ENCODE measurements around the gene TIMM21.
A peak's percentile ranks its signal among the peaks of the same experiment; 100 is the strongest.

The TIMM21 gene, protein sequence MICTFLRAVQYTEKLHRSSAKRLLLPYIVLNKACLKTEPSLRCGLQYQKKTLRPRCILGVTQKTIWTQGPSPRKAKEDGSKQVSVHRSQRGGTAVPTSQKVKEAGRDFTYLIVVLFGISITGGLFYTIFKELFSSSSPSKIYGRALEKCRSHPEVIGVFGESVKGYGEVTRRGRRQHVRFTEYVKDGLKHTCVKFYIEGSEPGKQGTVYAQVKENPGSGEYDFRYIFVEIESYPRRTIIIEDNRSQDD

GRCh38 chr18:74147779-74148542 is at the start of gene TIMM21, which contains the start of gene FBXO15:
TIMM21 (plus strand) TSS chr18:74148523; CDS start chr18:74148809, 286 bp downstream.
FBXO15 (minus strand) TSS chr18:74147834; CDS start chr18:74147785, 49 bp downstream.
- Histone ChIP-seq H3K9ac (ENCODE audit: low read depth, low read length) (peak within 1 kb of the TSS; percentile 75), H3K36me3 (ENCODE audit: insufficient read depth, low read length) (no peaks in the 10 kb centered on the region), H3K9me3 (ENCODE audit: control insufficient read depth, insufficient read depth, low read length) (no peaks in the 10 kb centered on the region), H3K4me1 (ENCODE audit: insufficient read depth, low read length) (peaks cover 6% of the 10 kb centered on the region)

- no peaks in the 10 kb centered on the region for H3K4me1 ChIP-seq (ENCODE audit: insufficient read depth, low read length)
- no peaks in the 10 kb centered on the region for H3K36me3 ChIP-seq (ENCODE audit: insufficient read depth, low read length)
- no peak overlapping the region for H3K9ac ChIP-seq (ENCODE audit: low read depth, low read length)
- H3K9me3 ChIP-seq (ENCODE audit: control insufficient read depth, insufficient read depth, low read length), result no peaks in the 10 kb centered on the region; the same call in 1 of the 2 replicates
Observed at GRCh38 chr18:74108460-74108859, 39.9 kb upstream of the TIMM21 start.

DNA sequence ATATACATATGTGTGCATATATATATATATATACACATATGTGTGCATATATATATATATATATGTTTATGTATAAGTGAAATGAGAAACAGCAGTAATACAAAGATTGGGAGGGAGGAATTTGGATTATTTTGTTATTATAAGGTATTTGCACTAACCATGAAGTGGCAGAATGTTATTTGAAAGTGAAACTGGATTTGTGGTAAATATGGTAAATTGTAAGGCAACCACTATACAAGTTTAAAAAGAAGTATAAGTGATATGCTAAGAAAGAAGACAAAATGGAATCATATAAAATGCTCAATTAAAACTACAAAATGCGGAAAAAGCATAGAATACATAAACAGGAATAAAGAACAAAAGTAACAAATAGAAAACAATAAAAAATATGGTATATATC is 38.2 kb upstream of the TIMM21 start:
- Histone ChIP-seq H3K4me1 (ENCODE audit: insufficient read depth, low read length) (peaks cover 13% of the 10 kb centered on the region), H3K9ac (ENCODE audit: low read depth, low read length) (no peak overlapping the region), H3K36me3 (ENCODE audit: insufficient read depth, low read length) (no peaks in the 10 kb centered on the region), H3K9me3 (ENCODE audit: control insufficient read depth, insufficient read depth, low read length) (peaks cover 2% of the 10 kb centered on the region; the same call in 1 of the 2 replicates)

DNA sequence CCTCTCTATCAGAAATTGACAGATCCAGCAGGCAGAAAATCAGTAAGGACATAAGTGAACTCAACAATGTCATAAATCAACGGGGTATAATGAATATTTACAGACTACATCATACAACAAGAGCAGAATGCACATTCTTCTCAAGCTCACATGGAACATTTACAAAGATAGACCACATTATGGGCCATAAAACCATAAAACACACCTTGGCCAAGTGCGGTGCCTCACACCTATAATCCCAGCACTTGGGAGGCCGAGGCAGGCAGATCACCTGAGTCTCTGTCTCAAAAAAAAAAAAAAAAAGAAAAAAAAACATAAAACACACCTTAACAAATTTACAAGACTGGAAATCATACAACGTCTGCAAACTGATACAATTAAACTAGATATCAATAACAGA is 37.3 kb upstream of the TIMM21 start:
- Histone ChIP-seq H3K9me3 (ENCODE audit: control insufficient read depth, insufficient read depth, low read length) (peaks cover 2% of the 10 kb centered on the region; the same call in 1 of the 2 replicates), H3K9ac (ENCODE audit: low read depth, low read length) (no peak overlapping the region), H3K36me3 (ENCODE audit: insufficient read depth, low read length) (no peaks in the 10 kb centered on the region), H3K4me1 (ENCODE audit: insufficient read depth, low read length) (peaks cover 18% of the 10 kb centered on the region)

DNA sequence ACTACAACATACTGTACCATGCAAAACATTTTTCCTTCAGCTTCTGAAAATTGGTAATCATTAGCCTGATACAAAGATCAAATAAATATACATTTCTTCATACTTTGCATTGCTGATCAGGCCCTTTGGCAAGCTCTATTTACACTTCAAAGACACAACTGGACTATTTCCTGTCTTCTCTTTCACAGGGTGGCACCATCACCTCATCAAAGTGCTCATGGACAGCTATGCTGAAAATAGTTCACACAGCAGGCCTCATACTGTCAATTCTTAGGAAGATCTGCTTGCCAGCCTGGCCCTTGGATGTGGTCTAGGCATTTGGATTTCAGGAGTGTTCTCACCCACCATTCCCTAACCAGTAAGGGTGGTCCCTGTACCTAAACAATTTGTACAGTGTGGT is 34.6 kb upstream of the TIMM21 start:
- Histone ChIP-seq H3K9ac (ENCODE audit: low read depth, low read length) (no peak overlapping the region), H3K36me3 (ENCODE audit: insufficient read depth, low read length) (no peaks in the 10 kb centered on the region), H3K9me3 (ENCODE audit: control insufficient read depth, insufficient read depth, low read length) (peaks cover 2% of the 10 kb centered on the region; the same call in 1 of the 2 replicates), H3K4me1 (ENCODE audit: insufficient read depth, low read length) (peaks cover 28% of the 10 kb centered on the region)

DNA sequence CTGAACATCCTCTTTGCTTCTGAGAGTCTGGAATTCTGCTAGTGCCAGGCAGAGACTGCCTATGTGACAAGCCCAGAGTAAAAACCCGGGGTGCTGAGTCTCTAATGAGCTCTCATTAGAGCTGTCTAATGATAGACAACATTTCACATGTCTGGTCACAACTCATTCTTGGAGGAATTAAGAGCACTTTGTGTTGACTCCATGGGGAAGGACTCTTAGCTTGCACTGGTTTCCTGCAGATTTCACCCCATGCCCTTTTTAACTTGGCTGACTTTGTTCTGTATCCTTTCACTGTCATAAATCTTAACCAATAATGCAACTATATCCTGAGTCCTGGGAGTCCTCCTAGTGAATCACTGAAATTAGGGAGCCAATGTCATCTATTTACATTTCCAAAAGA is 34.2 kb upstream of the TIMM21 start:
- Histone ChIP-seq H3K4me1 (ENCODE audit: insufficient read depth, low read length) (peaks cover 28% of the 10 kb centered on the region), H3K9me3 (ENCODE audit: control insufficient read depth, insufficient read depth, low read length) (peaks cover 2% of the 10 kb centered on the region; the same call in 1 of the 2 replicates), H3K9ac (ENCODE audit: low read depth, low read length) (no peak overlapping the region), H3K36me3 (ENCODE audit: insufficient read depth, low read length) (no peaks in the 10 kb centered on the region)

- no peaks in the 10 kb centered on the region for H3K36me3 ChIP-seq (ENCODE audit: insufficient read depth, low read length)
- peaks cover 2% of the 10 kb centered on the region; the same call in 1 of the 2 replicates for H3K9me3 ChIP-seq (ENCODE audit: control insufficient read depth, insufficient read depth, low read length)
- no peak overlapping the region for H3K9ac ChIP-seq (ENCODE audit: low read depth, low read length)
- H3K4me1 ChIP-seq (ENCODE audit: insufficient read depth, low read length), result peaks cover 28% of the 10 kb centered on the region
Observed at GRCh38 chr18:74115046-74115445, 33.3 kb upstream of the TIMM21 start.

- peaks cover 28% of the 10 kb centered on the region for H3K4me1 ChIP-seq (ENCODE audit: insufficient read depth, low read length)
- H3K36me3 ChIP-seq (ENCODE audit: insufficient read depth, low read length), result no peaks in the 10 kb centered on the region
- no peak overlapping the region; the same call in 1 of the 2 replicates for H3K9ac ChIP-seq (ENCODE audit: low read depth, low read length)
- peaks cover 2% of the 10 kb centered on the region; the same call in 1 of the 2 replicates for H3K9me3 ChIP-seq (ENCODE audit: control insufficient read depth, insufficient read depth, low read length)
Observed at GRCh38 chr18:74116633-74117554, 31.4 kb upstream of the TIMM21 start.

DNA sequence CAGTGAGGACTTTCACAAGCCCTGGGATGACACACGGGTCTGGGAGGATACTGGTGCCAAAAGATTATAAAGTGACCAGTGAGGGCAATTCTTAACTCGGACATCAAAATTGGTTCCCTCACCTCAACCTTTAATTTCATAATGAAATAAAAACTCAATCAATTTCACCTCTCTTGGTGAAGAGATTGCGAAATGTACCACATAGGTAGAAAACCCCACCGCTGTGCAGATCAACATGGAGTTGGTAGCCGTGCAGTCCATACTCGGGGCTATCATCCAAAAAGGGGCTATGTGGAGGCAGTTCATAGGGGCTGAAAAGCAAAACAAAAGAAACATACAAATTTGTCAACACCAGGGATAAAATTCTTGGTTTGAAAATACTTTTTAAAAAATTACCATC is 25.1 kb upstream of the TIMM21 start:
- Histone ChIP-seq H3K9me3 (ENCODE audit: control insufficient read depth, insufficient read depth, low read length) (no peaks in the 10 kb centered on the region), H3K9ac (ENCODE audit: low read depth, low read length) (no peak overlapping the region), H3K36me3 (ENCODE audit: insufficient read depth, low read length) (no peaks in the 10 kb centered on the region), H3K4me1 (ENCODE audit: insufficient read depth, low read length) (no peaks in the 10 kb centered on the region; the same call in 1 of the 2 replicates)

GRCh38 chr18:74124642-74125041 is 23.7 kb upstream of the TIMM21 start:
- no peaks in the 10 kb centered on the region for H3K36me3 ChIP-seq (ENCODE audit: insufficient read depth, low read length)
- no peaks in the 10 kb centered on the region; the same call in 1 of the 2 replicates for H3K4me1 ChIP-seq (ENCODE audit: insufficient read depth, low read length)
- no peak overlapping the region for H3K9ac ChIP-seq (ENCODE audit: low read depth, low read length)
- H3K9me3 ChIP-seq (ENCODE audit: control insufficient read depth, insufficient read depth, low read length), result no peaks in the 10 kb centered on the region

DNA sequence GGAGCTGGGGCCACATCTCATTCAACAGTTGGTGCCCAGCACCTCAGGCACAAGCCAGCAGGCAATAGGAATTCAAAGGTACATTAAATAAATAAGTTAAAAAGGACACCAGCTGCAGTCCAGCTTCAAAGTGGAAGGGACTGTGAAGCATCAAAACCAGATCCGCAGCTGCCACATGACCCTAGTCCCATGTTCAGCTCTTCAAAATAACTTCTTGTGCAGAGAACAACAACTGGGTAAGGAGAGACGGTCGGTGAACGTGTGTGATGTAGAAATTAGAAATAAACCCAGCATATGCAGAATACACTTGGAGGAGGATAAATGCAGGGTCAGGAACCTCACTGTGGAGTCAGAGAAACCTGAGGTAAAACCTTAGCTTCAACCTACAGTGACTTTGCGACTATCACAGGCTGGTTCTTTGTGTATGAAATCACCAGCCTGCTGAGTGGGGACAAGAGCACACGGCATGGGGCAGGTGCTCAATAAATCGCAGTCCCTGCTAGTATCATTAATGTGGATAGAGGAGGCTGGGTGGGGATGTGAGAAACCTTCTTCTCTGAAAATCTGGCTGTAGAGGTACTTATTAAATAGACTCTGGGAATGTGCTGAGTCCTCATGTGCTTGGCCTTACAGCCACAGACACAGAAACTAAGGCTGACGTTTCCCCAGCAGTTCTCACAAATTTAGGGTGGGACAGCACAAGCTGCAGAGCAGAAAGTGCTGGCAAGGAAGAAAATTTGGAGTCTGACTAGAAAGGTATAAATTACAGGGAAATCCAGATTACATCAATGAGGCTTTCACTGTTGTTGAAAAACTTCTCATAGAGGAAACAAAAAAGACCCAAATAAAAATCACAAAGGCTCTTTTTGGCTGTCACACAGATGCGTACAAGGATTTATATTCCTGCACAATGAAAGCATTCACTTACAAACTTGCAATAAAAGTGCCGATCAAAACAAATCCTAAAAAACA is 21.4 kb upstream of the TIMM21 start:
- Histone ChIP-seq H3K9ac (ENCODE audit: low read depth, low read length) (no peak overlapping the region), H3K4me1 (ENCODE audit: insufficient read depth, low read length) (no peaks in the 10 kb centered on the region; the same call in 1 of the 2 replicates), H3K9me3 (ENCODE audit: control insufficient read depth, insufficient read depth, low read length) (no peaks in the 10 kb centered on the region), H3K36me3 (ENCODE audit: insufficient read depth, low read length) (no peaks in the 10 kb centered on the region)

DNA sequence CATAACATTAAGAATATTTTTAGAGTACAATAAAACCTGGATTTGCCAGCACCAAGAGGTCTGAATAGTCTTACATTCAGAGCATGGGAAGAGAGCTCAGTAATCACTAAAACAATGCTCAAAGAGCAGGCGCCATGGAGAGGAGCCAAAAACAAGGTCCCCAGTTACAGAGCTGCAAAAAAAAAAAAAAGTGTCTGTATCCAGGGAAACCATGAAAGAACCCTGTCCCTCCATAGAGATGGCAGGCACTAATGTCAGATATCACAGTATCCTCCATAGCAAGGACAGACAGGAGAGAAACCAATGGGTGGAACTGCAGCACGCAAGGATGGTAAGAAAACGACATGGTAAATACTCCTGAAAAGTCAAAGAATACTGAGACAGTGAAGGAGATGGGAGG is 20.2 kb upstream of the TIMM21 start:
- no peaks in the 10 kb centered on the region for H3K36me3 ChIP-seq (ENCODE audit: insufficient read depth, low read length)
- H3K9me3 ChIP-seq (ENCODE audit: control insufficient read depth, insufficient read depth, low read length), result no peaks in the 10 kb centered on the region
- H3K9ac ChIP-seq (ENCODE audit: low read depth, low read length), result no peak overlapping the region
- H3K4me1 ChIP-seq (ENCODE audit: insufficient read depth, low read length), result no peaks in the 10 kb centered on the region; the same call in 1 of the 2 replicates

DNA sequence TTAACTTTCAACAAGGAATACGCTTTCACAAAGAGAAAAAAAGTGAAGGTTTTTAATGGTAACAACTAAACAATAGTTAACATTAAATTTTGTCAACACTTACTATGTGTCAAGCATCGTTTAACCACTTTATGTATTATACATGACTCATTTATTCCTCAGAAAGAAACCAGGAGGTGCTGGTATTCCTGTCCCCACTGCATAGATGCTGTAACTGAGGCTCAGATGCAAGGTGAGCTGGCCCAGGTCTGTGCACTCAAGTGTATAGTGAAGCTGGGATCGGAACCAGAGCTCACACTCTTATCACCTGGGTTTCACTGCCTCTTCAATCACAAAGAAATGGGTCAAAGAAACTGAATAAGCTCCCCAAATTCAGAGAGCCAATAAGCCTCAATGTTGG is 17.2 kb upstream of the TIMM21 start:
- H3K9ac ChIP-seq (ENCODE audit: low read depth, low read length), result no peak overlapping the region
- no peaks in the 10 kb centered on the region for H3K36me3 ChIP-seq (ENCODE audit: insufficient read depth, low read length)
- no peaks in the 10 kb centered on the region; the same call in 1 of the 2 replicates for H3K4me1 ChIP-seq (ENCODE audit: insufficient read depth, low read length)
- H3K9me3 ChIP-seq (ENCODE audit: control insufficient read depth, insufficient read depth, low read length), result no peaks in the 10 kb centered on the region
